Measurements from ENCODE around the gene KLK6. TPM values are rescaled to one million over a fixed set of nuclear protein-coding genes. Genes with fewer than 3 reads are reported as not detected.

KLK6 gene
- polyA plus RNA-seq, 1 of the 3 experiments (the other 2 are of a cell fraction), result not detected

- Histone ChIP-seq H4K20me1 (ENCODE audit: insufficient read depth) (no peaks in the 10 kb centered on the region), H3K27ac (ENCODE audit: low read depth in 2 of 2, low read length in 1 of 2) (no peak overlapping the region), H3K27me3 (ENCODE audit: insufficient read depth) (peaks cover 55% of the 10 kb centered on the region; the same call in 1 of the 2 replicates), H3K9me2 (no peaks in the 10 kb centered on the region), H3K9me3 (no peaks in the 10 kb centered on the region), H3F3A (replicated peaks; ENCODE audit: insufficient read depth) (no peaks in the 10 kb centered on the region), H3K9ac (no peak overlapping the region), H3K4me3 (ENCODE audit: low read depth in 2 of 2, low read length in 1 of 2) (no peak overlapping the region), H3K4me2 (no peak overlapping the region), H2AFZ (ENCODE audit: low read depth) (no peak overlapping the region), H3K36me3 (replicated peaks in 1 of 2; ENCODE audit: control insufficient read depth in 1 of 2, insufficient read depth in 2 of 2, low read length in 1 of 2) (no peaks in the 10 kb centered on the region), H3K79me2 (ENCODE audit: insufficient read depth) (no peaks in the 10 kb centered on the region), H3K4me1 (ENCODE audit: control insufficient read depth in 1 of 2, insufficient read depth in 2 of 2, low read depth in 1 of 2, low read length in 1 of 2) (no peaks in the 10 kb centered on the region; a peak in 1 of 4 replicates)
- DNase-seq, result no peak
- no peak for TF ChIP-seq FOSL2 (IDR thresholded peaks at IDR 0.05; ENCODE audit: borderline replicate concordance, low read depth)
- no peak for TF ChIP-seq REST (IDR thresholded peaks at IDR 0.05; ENCODE audit: low read depth, low read length)
- TF ChIP-seq PBX3 (IDR thresholded peaks at IDR 0.05), result no peak
- no peak for TF ChIP-seq POLR2AphosphoS5 (IDR thresholded peaks at IDR 0.05; ENCODE audit: low read depth, low read length)
- TF ChIP-seq USF2 (IDR thresholded peaks at IDR 0.05; ENCODE audit: borderline replicate concordance, low read depth, low read length), result no peak
- no peak for TF ChIP-seq GATA2 (CRISPR knock-in tag; IDR thresholded peaks at IDR 0.05)
- TF ChIP-seq SMC3 (IDR thresholded peaks at IDR 0.05; ENCODE audit: low read depth, low read length), result no peak
- TF ChIP-seq TCF12 (IDR thresholded peaks at IDR 0.05), result no peak
- TF ChIP-seq MXI1 (IDR thresholded peaks at IDR 0.05; ENCODE audit: low read depth, low read length), result no peak
- TF ChIP-seq NRF1 (IDR thresholded peaks at IDR 0.05; ENCODE audit: low read depth, low read length), result no peak
- no peak for TF ChIP-seq IRF3 (IDR thresholded peaks at IDR 0.05; ENCODE audit: low read depth, low read length)
- no peak for TF ChIP-seq GABPA (IDR thresholded peaks at IDR 0.05; ENCODE audit: low read depth)
- WGBS (ENCODE audit: low lambda C conversion rate), result 67% methylated on average over 2 of the region's 2 CpGs
- ChIA-PET POLR2A (no interaction called here), CTCF (no interaction called here)
Measured at GRCh38 chr19:50925734-50926133, 43.7 kb downstream of the KLK6 start.

All from SK-N-SH (cell line).